HG03565 (cell line): Measurements from ENCODE around the gene LZTR1.
A peak's percentile ranks its signal among the peaks of the same experiment; 100 is the strongest.
"Not testable (repeated sequence)": the region's sequence is repeated elsewhere in the genome, so short reads cannot be mapped to it uniquely, and the experiment has no call there.

ENCODE experiments used
- ATAC-seq: cut with Tn5 transposase; IDR thresholded peaks from one replicate; pipeline ENCODE4 v1.9.1; 2021; ENCODE audit warnings: mild to moderate bottlenecking, moderate library complexity; ENCODE audit not compliant: unreplicated experiment

Gene LZTR1

GRCh38 chr22:20981787-20982562, at the start of gene LZTR1:
TSS of gene LZTR1 (plus strand) at chr22:20982297. CDS start at chr22:20982372, 75 bp downstream.
- peak; percentile 73 for ATAC-seq

- ATAC-seq, result no peak
Observed at GRCh38 chr22:20933910-20934309, 48.2 kb upstream of the LZTR1 start.

GRCh38 chr22:20935049-20935448, 47.0 kb upstream of the LZTR1 start:
- ATAC-seq, result not testable (repeated sequence)

GRCh38 chr22:20935780-20936539, 46.1 kb upstream of the LZTR1 start:
- not testable (repeated sequence) for ATAC-seq

GRCh38 chr22:20937031-20937793, 44.9 kb upstream of the LZTR1 start:
- ATAC-seq, result no peak

GRCh38 chr22:20937794-20938671, 44.1 kb upstream of the LZTR1 start:
- ATAC-seq, result no peak

GRCh38 chr22:20939457-20940185, 42.5 kb upstream of the LZTR1 start:
- ATAC-seq, result not testable (repeated sequence)

- ATAC-seq, result no peak
Observed at GRCh38 chr22:20940186-20940651, 41.9 kb upstream of the LZTR1 start.

GRCh38 chr22:20940904-20941385, 41.2 kb upstream of the LZTR1 start:
- ATAC-seq, result no peak

- not testable (repeated sequence) for ATAC-seq
Observed at GRCh38 chr22:20942203-20942902, 39.7 kb upstream of the LZTR1 start.

GRCh38 chr22:20943104-20943933, 38.8 kb upstream of the LZTR1 start:
- no peak for ATAC-seq

- ATAC-seq, result no peak
Observed at GRCh38 chr22:20944042-20944441, 38.1 kb upstream of the LZTR1 start.

GRCh38 chr22:20945578-20945934, 36.5 kb upstream of the LZTR1 start:
- ATAC-seq, result no peak

- no peak for ATAC-seq
Observed at GRCh38 chr22:20946080-20946986, 35.8 kb upstream of the LZTR1 start.

GRCh38 chr22:20946991-20947390, 35.1 kb upstream of the LZTR1 start:
- no peak for ATAC-seq

GRCh38 chr22:20948450-20948849, 33.6 kb upstream of the LZTR1 start:
- ATAC-seq, result no peak

GRCh38 chr22:20948989-20949388, 33.1 kb upstream of the LZTR1 start:
- no peak for ATAC-seq
